Measurements from ENCODE around the gene OSBP2.

OSBP2 gene

GRCh38 chr22:30680991-30681770 lies 13.5 kb upstream of the OSBP2 start:
- TF ChIP-seq, protein P1, sequence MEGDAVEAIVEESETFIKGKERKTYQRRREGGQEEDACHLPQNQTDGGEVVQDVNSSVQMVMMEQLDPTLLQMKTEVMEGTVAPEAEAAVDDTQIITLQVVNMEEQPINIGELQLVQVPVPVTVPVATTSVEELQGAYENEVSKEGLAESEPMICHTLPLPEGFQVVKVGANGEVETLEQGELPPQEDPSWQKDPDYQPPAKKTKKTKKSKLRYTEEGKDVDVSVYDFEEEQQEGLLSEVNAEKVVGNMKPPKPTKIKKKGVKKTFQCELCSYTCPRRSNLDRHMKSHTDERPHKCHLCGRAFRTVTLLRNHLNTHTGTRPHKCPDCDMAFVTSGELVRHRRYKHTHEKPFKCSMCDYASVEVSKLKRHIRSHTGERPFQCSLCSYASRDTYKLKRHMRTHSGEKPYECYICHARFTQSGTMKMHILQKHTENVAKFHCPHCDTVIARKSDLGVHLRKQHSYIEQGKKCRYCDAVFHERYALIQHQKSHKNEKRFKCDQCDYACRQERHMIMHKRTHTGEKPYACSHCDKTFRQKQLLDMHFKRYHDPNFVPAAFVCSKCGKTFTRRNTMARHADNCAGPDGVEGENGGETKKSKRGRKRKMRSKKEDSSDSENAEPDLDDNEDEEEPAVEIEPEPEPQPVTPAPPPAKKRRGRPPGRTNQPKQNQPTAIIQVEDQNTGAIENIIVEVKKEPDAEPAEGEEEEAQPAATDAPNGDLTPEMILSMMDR (conservative IDR thresholded peaks at IDR 0.05; ENCODE audit: low read length), result no peak
- H3K4me3 ChIP-seq (ENCODE audit: low read length), result no peak overlapping the region

GRCh38 chr22:30681831-30682230 lies 12.8 kb upstream of the OSBP2 start:
- no peak overlapping the region for H3K4me3 ChIP-seq (ENCODE audit: low read length)
- no peak for DNase-seq (ENCODE audit: low read depth)
- TF ChIP-seq, protein P1 (conservative IDR thresholded peaks at IDR 0.05; ENCODE audit: low read length), result no peak

More at GRCh38 chr22:30680991-30681770, 13.5 kb upstream of the OSBP2 start:
- no peak for DNase-seq (ENCODE audit: low read depth)

- no peak for DNase-seq (ENCODE audit: low read depth)
- no peak overlapping the region for H3K4me3 ChIP-seq (ENCODE audit: low read length)
- TF ChIP-seq, protein P1 (conservative IDR thresholded peaks at IDR 0.05; ENCODE audit: low read length), result no peak
These were observed 9.5 kb upstream of the OSBP2 start for GRCh38 chr22:30685178-30685577.

DNA sequence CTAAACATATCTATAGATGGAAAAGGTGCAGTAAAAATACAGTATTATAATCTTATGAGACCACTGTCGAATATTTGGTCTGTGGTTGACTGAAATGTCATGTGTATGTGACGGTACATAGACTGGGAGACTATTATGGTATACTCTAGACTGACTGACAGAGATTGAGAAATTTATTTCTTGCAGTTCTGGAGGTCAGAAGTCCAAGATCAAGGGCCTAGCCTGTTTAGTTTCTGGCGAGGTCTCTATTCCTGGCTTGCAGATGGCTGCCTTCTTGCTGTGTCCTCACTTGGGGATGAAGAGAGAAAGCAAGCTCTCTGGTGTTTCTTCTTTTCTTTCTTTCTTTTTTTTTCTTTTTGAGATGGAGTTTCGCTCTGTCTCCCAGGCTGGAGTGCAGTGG lies 7.3 kb upstream of the OSBP2 start:
- TF ChIP-seq, protein P1 (conservative IDR thresholded peaks at IDR 0.05; ENCODE audit: low read length), result no peak
- no peak overlapping the region for H3K4me3 ChIP-seq (ENCODE audit: low read length)
- DNase-seq (ENCODE audit: low read depth), result no peak

DNA sequence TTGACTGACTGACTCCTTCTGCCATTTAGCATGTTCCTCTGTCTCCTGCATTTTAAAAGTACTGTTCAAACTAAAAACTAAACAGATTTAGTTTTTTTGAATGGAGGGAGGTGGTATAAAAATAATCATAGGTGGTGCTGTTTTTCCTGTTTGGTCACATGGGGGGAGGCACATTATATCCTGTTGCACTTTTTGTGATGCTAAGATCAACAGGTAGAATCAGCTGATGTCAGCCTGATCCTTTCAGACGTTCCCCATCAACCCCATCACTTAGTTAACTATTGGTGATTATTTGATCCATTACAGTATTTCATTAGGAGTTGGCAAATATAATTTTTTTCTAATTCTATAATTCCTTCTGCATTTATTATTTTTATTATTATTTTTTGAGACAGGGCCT lies 5.1 kb upstream of the OSBP2 start:
- no peak for DNase-seq (ENCODE audit: low read depth)
- TF ChIP-seq, protein P1 (conservative IDR thresholded peaks at IDR 0.05; ENCODE audit: low read length), result no peak
- H3K4me3 ChIP-seq (ENCODE audit: low read length), result no peak overlapping the region

DNA sequence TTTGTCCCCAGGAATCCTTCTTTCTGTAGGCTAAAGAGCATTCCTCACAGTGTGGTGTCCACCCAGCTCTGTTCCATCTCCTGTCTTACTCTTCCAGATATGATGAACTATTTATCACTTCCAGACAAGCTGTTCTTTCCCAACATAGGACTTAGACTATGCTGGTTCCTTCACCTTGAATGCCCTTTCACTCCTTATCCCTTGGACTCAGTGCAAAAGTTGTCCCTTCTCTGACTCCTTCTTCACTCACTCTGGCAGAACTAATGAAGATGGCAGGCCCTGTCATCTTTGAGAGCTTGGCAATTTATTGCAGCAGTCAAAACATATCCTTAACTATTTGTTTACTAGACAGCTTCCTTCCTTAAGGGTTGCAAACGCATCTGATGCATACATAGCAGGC lies 3.5 kb upstream of the OSBP2 start:
- DNase-seq (ENCODE audit: low read depth), result no peak
- no peak overlapping the region for H3K4me3 ChIP-seq (ENCODE audit: low read length)
- TF ChIP-seq, protein P1 (conservative IDR thresholded peaks at IDR 0.05; ENCODE audit: low read length), result no peak

- DNase-seq (ENCODE audit: low read depth), result peak; percentile 17
- TF ChIP-seq, protein P1 (conservative IDR thresholded peaks at IDR 0.05; ENCODE audit: low read length), result no peak
- H3K4me3 ChIP-seq (ENCODE audit: low read length), result peak overlapping the region; percentile 65
These were observed 469 bp upstream of the OSBP2 start for GRCh38 chr22:30694171-30694639.
